Erythroblast (primary cell): ENCODE data around the gene ATG101.

Experiments used
- DNase-seq, 2 experiments: peaks; one replicate each; lab custom pipeline; 2025; lab: John Stamatoyannopoulos, UW
- GATA1 ChIP-seq: IDR thresholded peaks from 2 replicates; pipeline ENCODE4 v1.6.1; 2011; ENCODE audit warnings: low read depth, mild to moderate bottlenecking, control low read depth, low read length, moderate library complexity
- POLR2A ChIP-seq: IDR thresholded peaks from 2 replicates; pipeline ENCODE4 v1.6.1; 2011; ENCODE audit warnings: mild to moderate bottlenecking, low read length

ATG101 gene

GRCh38 chr12:52050116-52050757 is 19.5 kb upstream of the ATG101 start:
- DNase-seq = no peak
- TF ChIP-seq POLR2A (peak; percentile 19), GATA1 (no peak)

GRCh38 chr12:52050758-52051541 is 18.8 kb upstream of the ATG101 start, which contains the start of gene NR4A1:
TSS of gene NR4A1 (plus strand) at chr12:52051442. CDS start at chr12:52054329, 2,887 bp downstream.
- DNase-seq = peak; percentile 89 to 90

GRCh38 chr12:52052468-52053186 is 17.2 kb upstream of the ATG101 start:
- DNase-seq = no peak
- TF ChIP-seq GATA1 = no peak
- TF ChIP-seq POLR2A = peak; percentile 3

More at GRCh38 chr12:52050758-52051541, 18.8 kb upstream of the ATG101 start, which contains the start of gene NR4A1:
- TF ChIP-seq GATA1 (no peak), POLR2A (no peak)

- no peak for TF ChIP-seq POLR2A
- no peak for TF ChIP-seq GATA1
- no peak for DNase-seq
Measured at GRCh38 chr12:52053536-52054209, 16.1 kb upstream of the ATG101 start.

GRCh38 chr12:52054231-52054832 is 15.4 kb upstream of the ATG101 start:
- TF ChIP-seq GATA1 (no peak), POLR2A (peak; percentile 10)
- DNase-seq = no peak

GRCh38 chr12:52054833-52055730 is 14.7 kb upstream of the ATG101 start:
- TF ChIP-seq POLR2A = no peak
- TF ChIP-seq GATA1 = no peak
- DNase-seq = no peak

- DNase-seq = no peak
- TF ChIP-seq GATA1 (no peak), POLR2A (no peak)
Measured at GRCh38 chr12:52055731-52056711, 13.8 kb upstream of the ATG101 start.

- no peak for DNase-seq
- peak; percentile 47 for TF ChIP-seq POLR2A
- TF ChIP-seq GATA1 = no peak
Measured at GRCh38 chr12:52056801-52057637, 12.8 kb upstream of the ATG101 start.

GRCh38 chr12:52057638-52058576 is 11.9 kb upstream of the ATG101 start:
- TF ChIP-seq POLR2A (no peak), GATA1 (no peak)
- no peak for DNase-seq
